SH-SY5Y (cell line): Measurements from ENCODE around the gene DNAI2.

Source experiments
- GATA2 ChIP-seq: IDR thresholded peaks from 2 replicates; pipeline ENCODE4 v1.6.1; 2011; ENCODE audit warnings: mild to moderate bottlenecking, low read depth, low read length
- GATA3 ChIP-seq: IDR thresholded peaks from 2 replicates; pipeline ENCODE4 v1.6.1; 2011; ENCODE audit warnings: low read depth, mild to moderate bottlenecking, low read length, moderate library complexity

GRCh38 chr17:74362810-74363498, 88.9 kb downstream of the DNAI2 start:
- TF ChIP-seq GATA2: no peak
- TF ChIP-seq GATA3: no peak
